ENCODE measurements around the gene TMEM145.
"Not testable (repeated sequence)": the region's sequence is repeated elsewhere in the genome, so short reads cannot be mapped to it uniquely, and the experiment has no call there.

Gene TMEM145

DNA sequence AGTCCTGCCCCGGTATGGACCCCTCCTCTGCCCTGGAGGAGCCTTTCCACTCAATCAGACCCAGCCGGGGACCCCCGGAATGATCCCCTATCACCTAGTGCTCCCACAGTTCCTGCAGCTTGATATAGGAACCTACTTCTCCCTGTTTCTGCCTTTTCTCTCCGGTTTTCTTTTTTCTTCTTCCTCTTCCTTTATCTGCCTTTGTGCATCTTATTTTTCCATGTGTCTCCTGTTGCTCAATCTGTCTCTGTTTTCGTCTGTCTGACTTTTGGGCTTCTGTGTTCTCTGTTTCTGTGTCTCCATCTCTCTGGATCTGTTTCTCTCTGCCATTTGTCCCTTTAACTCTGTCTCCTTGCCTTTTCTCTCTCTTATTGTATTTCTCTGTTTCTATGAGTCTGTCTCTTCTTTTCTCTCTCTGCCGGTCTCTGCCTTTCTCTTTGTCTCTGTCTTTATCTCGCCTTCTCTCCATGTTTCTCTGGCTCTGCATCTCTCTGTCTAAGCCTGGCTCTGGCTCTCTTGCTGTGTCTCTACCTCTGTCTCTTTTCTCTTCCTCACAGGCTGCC is 22.3 kb downstream of the TMEM145 start:
- no peak for DNase-seq (ENCODE audit: low read depth)

GRCh38 chr19:42335971-42336370 is 22.9 kb downstream of the TMEM145 start:
- no peak for DNase-seq (ENCODE audit: low read depth)

DNA sequence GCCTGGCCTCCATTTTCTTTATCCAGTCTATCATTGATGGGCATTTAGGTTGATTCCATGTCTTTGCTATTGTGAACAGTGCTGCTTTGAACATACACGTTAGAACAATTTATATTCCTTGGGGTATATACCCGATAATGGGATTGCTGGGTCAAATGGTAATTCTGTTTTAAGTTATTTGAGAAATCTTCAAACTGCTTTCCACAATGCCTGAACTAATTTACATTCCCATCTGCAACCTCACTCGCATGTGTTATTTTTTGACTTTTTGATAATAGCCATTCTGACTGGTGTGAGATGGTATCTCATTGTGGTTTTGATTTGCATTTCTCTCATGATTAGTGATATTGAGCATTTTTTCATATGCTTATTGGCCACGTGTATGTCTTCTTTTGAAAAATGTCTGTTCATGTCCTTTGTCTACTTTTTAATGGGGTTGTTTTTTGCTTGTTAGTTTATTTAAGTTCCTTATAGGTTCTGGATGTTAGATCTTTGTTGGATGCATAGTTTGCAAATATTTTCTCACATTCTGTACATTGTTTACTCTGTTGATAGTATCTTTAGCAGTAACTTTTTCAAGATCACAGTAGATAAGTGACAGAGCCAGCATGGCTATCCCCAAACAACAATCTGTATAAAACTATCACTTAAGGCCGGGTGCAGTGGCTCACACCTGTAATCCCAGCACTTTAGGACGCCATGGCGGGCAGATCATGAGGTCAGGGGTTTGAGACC is 26.2 kb downstream of the TMEM145 start:
- not testable (repeated sequence) for DNase-seq (ENCODE audit: low read depth)

DNA sequence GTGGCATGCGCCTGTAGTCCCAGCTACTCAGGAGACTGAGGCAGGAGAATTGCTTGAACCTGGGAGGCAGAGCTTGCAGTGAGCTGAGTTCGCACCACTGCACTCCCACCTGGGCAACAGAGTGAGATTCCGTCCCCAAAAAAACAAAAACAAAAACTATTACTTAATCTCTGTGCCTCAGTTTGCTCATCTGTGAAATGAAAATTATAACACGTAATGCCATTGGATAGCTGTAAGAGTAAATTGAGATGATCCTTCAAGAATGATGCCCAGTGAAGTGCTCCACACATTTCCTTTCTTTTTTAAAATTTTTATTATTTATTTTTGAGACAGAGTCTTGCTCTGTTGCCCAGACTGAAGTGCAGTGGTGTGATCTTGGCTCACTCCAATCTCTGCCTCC is 26.8 kb downstream of the TMEM145 start:
- DNase-seq (ENCODE audit: low read depth) = not testable (repeated sequence)

GRCh38 chr19:42343344-42344110 is 30.4 kb downstream of the TMEM145 start:
- DNase-seq (ENCODE audit: low read depth) = no peak

GRCh38 chr19:42344336-42344893 is 31.3 kb downstream of the TMEM145 start:
- no peak for DNase-seq (ENCODE audit: low read depth)

DNA sequence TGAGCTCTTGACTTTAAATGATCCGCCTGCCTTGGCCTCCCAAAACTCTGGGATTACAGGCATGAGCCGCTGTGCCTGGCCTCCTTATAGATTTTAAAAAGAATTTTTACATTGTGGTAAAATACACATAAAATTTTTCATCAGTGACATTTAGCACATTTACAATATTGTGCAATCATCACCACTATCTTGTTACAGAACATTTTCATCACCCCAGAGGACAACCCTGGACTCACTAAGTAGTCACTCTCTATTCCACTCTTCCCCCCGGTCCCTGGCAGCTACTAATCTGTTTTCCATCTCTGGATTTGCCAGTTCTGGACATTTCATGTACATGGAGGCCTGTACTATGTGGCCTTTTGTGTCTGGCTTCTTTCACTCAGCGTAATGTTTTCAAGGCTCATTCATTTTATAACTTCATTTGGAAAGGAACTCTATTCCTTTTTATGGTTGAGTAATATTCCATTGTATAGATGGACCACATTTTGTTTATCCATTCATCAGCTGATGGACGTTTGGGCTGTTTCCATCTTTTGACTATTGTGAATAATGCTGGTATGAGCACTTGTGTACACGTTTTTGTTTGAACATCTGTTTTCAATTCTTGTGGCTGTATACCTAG is 32.2 kb downstream of the TMEM145 start:
- DNase-seq (ENCODE audit: low read depth) = no peak

DNA sequence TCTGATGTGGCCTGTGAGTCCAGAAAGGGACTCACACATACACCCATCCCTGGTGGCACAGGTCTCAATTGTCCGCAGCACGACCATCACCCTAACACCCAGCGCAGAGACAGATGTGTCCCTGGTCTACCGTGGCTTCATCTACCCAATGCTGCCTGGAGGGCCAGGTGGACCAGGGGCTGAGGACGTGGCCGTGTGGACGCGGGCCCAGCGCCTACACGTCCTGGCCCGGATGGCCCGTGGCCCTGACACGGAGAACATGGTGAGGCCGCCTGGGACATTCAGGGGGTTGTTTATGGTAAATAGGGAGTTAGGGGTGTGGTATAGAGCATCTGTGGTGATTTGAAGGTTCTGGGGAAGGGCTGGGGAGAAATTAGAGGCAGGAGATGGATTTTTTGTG is 35.1 kb downstream of the TMEM145 start:
- DNase-seq (ENCODE audit: low read depth) = no peak

DNA sequence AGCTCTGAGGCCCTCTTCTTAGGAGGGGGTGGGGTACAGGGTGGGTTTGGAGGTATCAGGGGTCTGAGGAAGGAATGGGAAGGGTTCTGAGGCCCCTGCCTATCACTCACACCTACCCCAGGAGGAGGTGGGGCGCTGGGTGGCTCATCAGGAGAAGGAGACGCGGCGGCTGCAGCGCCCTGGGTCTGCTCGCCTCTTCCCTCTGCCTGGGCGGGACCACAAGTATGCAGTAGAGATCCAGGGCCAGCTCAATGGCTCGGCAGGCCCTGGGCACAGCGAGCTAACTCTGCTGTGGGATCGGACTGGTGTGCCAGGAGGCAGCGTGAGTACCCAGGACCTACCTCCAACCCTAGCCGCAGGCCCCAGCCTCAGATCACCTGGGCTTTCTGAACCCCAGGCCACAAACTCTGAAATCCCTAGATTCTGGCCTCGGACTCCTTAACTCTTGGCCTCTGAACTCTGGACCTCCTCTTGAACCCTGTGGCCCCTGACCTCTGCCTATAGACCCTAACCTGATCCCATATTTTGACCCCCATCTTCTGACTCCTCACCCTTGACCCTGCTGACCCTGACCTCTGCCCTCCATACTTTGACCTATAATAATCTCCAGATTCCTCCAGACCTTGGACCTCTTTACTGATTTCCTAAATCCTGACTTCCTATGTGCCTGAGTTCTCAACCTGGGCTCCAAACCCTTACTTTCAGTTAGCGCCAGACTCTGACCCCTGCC is 36.4 kb downstream of the TMEM145 start:
- DNase-seq (ENCODE audit: low read depth) = no peak

- DNase-seq (ENCODE audit: low read depth) = no peak
Observed at GRCh38 chr19:42350417-42350816, 37.3 kb downstream of the TMEM145 start.

DNA sequence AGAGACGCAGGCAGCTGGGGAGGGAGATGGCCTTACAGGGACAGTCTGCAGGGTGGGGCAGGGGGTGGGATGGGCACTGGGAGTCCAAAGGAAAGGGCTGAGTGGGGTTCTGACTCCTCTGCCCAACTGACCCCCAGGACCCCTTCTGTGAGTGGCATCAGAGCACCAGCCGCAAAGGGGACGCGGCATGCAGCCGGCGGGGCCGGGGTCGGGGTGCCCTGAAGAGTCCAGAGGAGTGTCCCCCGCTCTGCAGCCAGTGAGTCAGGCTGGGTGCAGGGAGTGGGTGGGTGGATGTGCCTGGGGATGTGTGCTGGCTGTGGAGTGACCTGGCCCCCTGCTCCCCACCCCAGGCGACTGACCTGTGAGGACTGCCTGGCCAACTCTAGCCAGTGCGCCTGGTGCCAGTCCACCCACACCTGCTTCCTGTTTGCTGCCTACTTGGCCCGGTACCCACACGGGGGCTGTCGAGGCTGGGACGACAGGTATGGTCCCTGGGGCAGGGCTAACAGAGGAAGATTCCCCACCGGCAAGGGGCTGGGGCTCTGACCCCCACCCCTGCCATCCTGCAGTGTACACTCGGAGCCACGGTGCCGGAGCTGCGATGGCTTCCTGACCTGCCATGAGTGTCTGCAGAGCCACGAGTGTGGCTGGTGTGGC is 38.1 kb downstream of the TMEM145 start:
- DNase-seq (ENCODE audit: low read depth) = no peak

- DNase-seq (ENCODE audit: low read depth) = no peak
Observed at GRCh38 chr19:42352301-42353259, 39.5 kb downstream of the TMEM145 start.

DNA sequence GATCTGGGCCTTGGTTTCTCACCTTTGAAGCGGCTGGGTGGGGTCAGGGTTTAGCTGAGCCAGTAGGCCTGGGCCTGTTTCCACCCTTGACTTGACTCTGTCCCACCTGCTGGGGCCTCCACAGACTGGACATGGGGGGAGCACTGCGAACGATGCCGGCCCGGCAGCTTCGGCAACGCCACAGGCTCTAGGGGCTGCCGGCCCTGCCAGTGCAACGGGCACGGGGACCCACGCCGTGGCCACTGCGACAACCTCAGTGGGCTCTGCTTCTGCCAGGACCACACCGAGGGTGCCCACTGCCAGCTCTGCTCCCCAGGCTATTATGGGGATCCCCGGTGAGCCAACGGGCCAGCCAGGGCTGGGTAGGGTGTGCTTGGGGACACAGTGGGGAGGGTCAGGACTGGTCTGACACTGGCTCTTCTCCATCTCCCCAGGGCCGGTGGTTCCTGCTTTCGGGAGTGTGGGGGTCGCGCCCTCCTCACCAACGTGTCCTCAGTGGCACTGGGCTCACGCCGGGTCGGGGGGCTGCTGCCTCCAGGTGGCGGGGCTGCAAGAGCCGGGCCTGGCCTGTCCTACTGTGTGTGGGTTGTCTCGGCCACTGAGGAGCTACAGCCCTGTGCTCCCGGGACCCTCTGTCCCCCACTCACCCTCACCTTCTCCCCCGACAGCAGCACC is 40.4 kb downstream of the TMEM145 start:
- DNase-seq (ENCODE audit: low read depth) = no peak

- no peak for DNase-seq (ENCODE audit: low read depth)
Observed at GRCh38 chr19:42355896-42356295, 42.8 kb downstream of the TMEM145 start.

GRCh38 chr19:42356686-42357085 is 43.6 kb downstream of the TMEM145 start:
- DNase-seq (ENCODE audit: low read depth) = no peak

- DNase-seq (ENCODE audit: low read depth) = no peak
Observed at GRCh38 chr19:42357290-42357689, 44.2 kb downstream of the TMEM145 start.

DNA sequence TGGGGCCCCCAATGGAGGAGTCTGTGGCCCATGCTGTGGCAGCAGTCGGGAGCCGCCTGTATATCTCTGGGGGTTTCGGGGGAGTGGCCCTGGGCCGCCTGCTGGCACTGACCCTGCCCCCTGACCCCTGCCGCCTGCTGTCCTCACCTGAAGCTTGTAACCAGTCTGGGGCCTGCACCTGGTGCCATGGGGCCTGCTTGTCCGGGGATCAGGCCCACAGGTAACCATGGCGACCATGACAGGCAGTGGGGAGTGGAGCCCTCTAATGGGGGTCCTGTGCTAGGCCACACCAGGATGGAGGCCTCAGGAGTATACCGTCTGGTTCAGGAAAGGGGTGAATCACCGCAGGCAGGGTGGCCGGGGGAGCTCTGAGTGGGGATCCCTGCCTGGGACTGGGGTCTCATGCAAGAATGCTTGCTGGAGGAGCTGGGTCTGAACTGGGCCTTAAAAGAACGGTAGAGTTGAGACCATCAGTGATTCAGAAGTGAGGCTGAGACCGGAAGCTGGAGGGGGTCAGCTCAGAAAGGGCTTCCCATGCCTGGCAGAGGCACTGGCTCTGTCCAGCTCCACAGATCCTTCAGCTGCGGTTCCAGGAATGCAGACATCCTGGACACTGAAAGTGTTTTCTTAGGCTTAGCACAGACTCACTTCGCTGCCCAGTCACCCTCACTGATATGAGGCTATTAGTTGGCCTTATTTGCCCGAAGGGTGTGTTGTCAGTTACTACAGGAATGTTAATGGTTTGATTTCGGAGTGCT is 47.9 kb downstream of the TMEM145 start:
- peak; percentile 5 for DNase-seq (ENCODE audit: low read depth)

DNA sequence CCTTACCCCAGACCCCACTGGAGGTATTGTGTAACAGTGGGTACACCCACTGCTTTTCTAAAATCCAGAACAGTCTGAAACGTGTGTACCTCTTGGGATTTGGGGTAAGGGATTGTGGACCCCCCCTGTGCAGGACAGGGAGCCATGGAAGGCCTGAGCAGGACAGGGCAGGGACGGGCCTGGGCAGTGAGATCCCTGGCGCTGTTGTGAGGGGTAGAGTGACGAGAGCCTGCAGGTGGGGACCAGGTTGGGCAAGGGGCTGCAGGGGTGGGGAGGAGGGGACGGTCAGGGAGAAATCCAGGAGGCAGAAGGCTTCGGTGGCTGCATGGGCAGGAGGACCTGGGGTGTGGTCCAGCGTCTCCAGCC is 48.4 kb downstream of the TMEM145 start:
- DNase-seq (ENCODE audit: low read depth) = no peak

- no peak for DNase-seq (ENCODE audit: low read depth)
Observed at GRCh38 chr19:42362342-42362741, 49.2 kb downstream of the TMEM145 start.

Data from stromal cell of bone marrow (primary cell).